Measurements from ENCODE around the gene DLL3.
"Not testable (repeated sequence)": the region's sequence is repeated elsewhere in the genome, so short reads cannot be mapped to it uniquely, and the experiment has no call there.

The DLL3 gene

GRCh38 chr19:39498798-39499642 is at the start of gene DLL3:
Gene DLL3, plus strand, starts transcription at chr19:39498947. Its CDS starts 28 bp downstream, at chr19:39498975.
- CTCF ChIA-PET: interaction anchor here (0.6 to 1.3 kb wide), 2 partner anchors 26 to 296 kb away, joined by 3 to 5 read pairs; no protein-coding TSS in a partner anchor
- Mint-ChIP-seq H3K36me3 (no peaks in the 10 kb centered on the region), H3K27ac (peak within 1 kb of the TSS; percentile 9), H3K4me3 (peak within 1 kb of the TSS; percentile 31), H3K27me3 (peaks cover 73% of the 10 kb centered on the region), H3K9me3 (no peaks in the 10 kb centered on the region), H3K4me1 (peaks cover 24% of the 10 kb centered on the region)
- DNase-seq: peak; percentile 29

- Mint-ChIP-seq H3K9me3 (no peaks in the 10 kb centered on the region), H3K4me3 (peak overlapping the region; percentile 7), H3K4me1 (peaks cover 64% of the 10 kb centered on the region), H3K36me3 (peaks cover 60% of the 10 kb centered on the region), H3K27me3 (no peaks in the 10 kb centered on the region), H3K27ac (peak overlapping the region; percentile 81)
- no peak for DNase-seq
- CTCF ChIA-PET: interaction anchor here (1.7 kb wide), 1 partner anchor 8 kb away, joined by 5 read pairs; no protein-coding TSS in a partner anchor
Observed at GRCh38 chr19:39449116-39449797, 49.5 kb upstream of the DLL3 start.

- H3K27me3 Mint-ChIP-seq, H3K9me3 Mint-ChIP-seq, CTCF ChIA-PET, DNase-seq, H3K4me3 Mint-ChIP-seq, H3K27ac Mint-ChIP-seq: not testable (repeated sequence)
- peaks cover 54% of the 10 kb centered on the region for H3K4me1 Mint-ChIP-seq
- H3K36me3 Mint-ChIP-seq: peaks cover 54% of the 10 kb centered on the region
Observed at GRCh38 chr19:39451257-39451656, 47.5 kb upstream of the DLL3 start.

GRCh38 chr19:39463403-39463802 is 35.3 kb upstream of the DLL3 start:
- Mint-ChIP-seq H3K27me3 (no peaks in the 10 kb centered on the region), H3K36me3 (peaks cover 53% of the 10 kb centered on the region), H3K9me3 (no peaks in the 10 kb centered on the region), H3K4me3 (no peak overlapping the region), H3K4me1 (no peaks in the 10 kb centered on the region), H3K27ac (peak overlapping the region; percentile 44)
- no peak for DNase-seq
- CTCF ChIA-PET: interaction anchor here (0.9 kb wide), 1 partner anchor 22 kb away, joined by 3 read pairs; no protein-coding TSS in a partner anchor

GRCh38 chr19:39465956-39466747 is 32.6 kb upstream of the DLL3 start:
- CTCF ChIA-PET: interaction anchor here (0.7 kb wide), 1 partner anchor 8 kb away, joined by 3 read pairs; no protein-coding TSS in a partner anchor
- no peaks in the 10 kb centered on the region for H3K9me3 Mint-ChIP-seq
- peaks cover 58% of the 10 kb centered on the region for H3K36me3 Mint-ChIP-seq
- no peaks in the 10 kb centered on the region for H3K27me3 Mint-ChIP-seq
- no peak overlapping the region for H3K27ac Mint-ChIP-seq
- H3K4me3 Mint-ChIP-seq: no peak overlapping the region
- DNase-seq: no peak
- H3K4me1 Mint-ChIP-seq: no peaks in the 10 kb centered on the region

- CTCF ChIA-PET: no interaction called here
- Mint-ChIP-seq H3K4me1 (no peaks in the 10 kb centered on the region), H3K4me3 (no peak overlapping the region), H3K27ac (no peak overlapping the region), H3K36me3 (peaks cover 64% of the 10 kb centered on the region), H3K9me3 (no peaks in the 10 kb centered on the region), H3K27me3 (no peaks in the 10 kb centered on the region)
- DNase-seq: no peak
Observed at GRCh38 chr19:39467941-39468340, 30.8 kb upstream of the DLL3 start.

GRCh38 chr19:39469036-39469435 is 29.7 kb upstream of the DLL3 start:
- peaks cover 70% of the 10 kb centered on the region for H3K36me3 Mint-ChIP-seq
- H3K27me3 Mint-ChIP-seq: no peaks in the 10 kb centered on the region
- CTCF ChIA-PET: no interaction called here
- no peaks in the 10 kb centered on the region for H3K4me1 Mint-ChIP-seq
- no peaks in the 10 kb centered on the region for H3K9me3 Mint-ChIP-seq
- DNase-seq: no peak
- H3K4me3 Mint-ChIP-seq: no peak overlapping the region
- H3K27ac Mint-ChIP-seq: no peak overlapping the region

- no peak overlapping the region for H3K27ac Mint-ChIP-seq
- no peaks in the 10 kb centered on the region for H3K4me1 Mint-ChIP-seq
- CTCF ChIA-PET: no interaction called here
- H3K9me3 Mint-ChIP-seq: no peaks in the 10 kb centered on the region
- no peaks in the 10 kb centered on the region for H3K27me3 Mint-ChIP-seq
- H3K36me3 Mint-ChIP-seq: peaks cover 75% of the 10 kb centered on the region
- no peak overlapping the region for H3K4me3 Mint-ChIP-seq
- no peak for DNase-seq
Observed at GRCh38 chr19:39469567-39469966, 29.2 kb upstream of the DLL3 start.

- Mint-ChIP-seq H3K9me3 (no peaks in the 10 kb centered on the region), H3K4me3 (no peak overlapping the region), H3K4me1 (no peaks in the 10 kb centered on the region), H3K27ac (peak overlapping the region; percentile 12), H3K36me3 (peaks cover 74% of the 10 kb centered on the region), H3K27me3 (no peaks in the 10 kb centered on the region)
- CTCF ChIA-PET: no interaction called here
- DNase-seq: no peak
Observed at GRCh38 chr19:39470724-39471339, 27.9 kb upstream of the DLL3 start.

GRCh38 chr19:39471756-39472536 is 26.8 kb upstream of the DLL3 start:
- Mint-ChIP-seq H3K9me3 (no peaks in the 10 kb centered on the region), H3K4me1 (no peaks in the 10 kb centered on the region), H3K36me3 (peaks cover 69% of the 10 kb centered on the region), H3K27ac (peak overlapping the region; percentile 14), H3K27me3 (no peaks in the 10 kb centered on the region), H3K4me3 (no peak overlapping the region)
- no peak for DNase-seq
- CTCF ChIA-PET: interaction anchor here (1.0 to 1.2 kb wide), 2 partner anchors 31 to 61 kb away, joined by 3 to 4 read pairs; no protein-coding TSS in a partner anchor

- Mint-ChIP-seq H3K4me3 (no peak overlapping the region), H3K36me3 (peaks cover 62% of the 10 kb centered on the region), H3K9me3 (no peaks in the 10 kb centered on the region), H3K27ac (peak overlapping the region; percentile 14), H3K4me1 (no peaks in the 10 kb centered on the region), H3K27me3 (no peaks in the 10 kb centered on the region)
- CTCF ChIA-PET: interaction anchor here (1.1 to 2.6 kb wide), 3 partner anchors 11 to 370 kb away, joined by 3 to 11 read pairs (median 9); no protein-coding TSS in a partner anchor
- no peak for DNase-seq
Observed at GRCh38 chr19:39472746-39473442, 25.9 kb upstream of the DLL3 start.

- CTCF ChIA-PET: interaction anchor here (0.7 to 2.6 kb wide), 10 partner anchors 8 to 369 kb away, joined by 3 to 17 read pairs (median 4); partner anchors contain the start of genes EID2B and RPS16
- H3K4me3 Mint-ChIP-seq: no peak overlapping the region
Observed at GRCh38 chr19:39473443-39473960, 25.2 kb upstream of the DLL3 start.

More at GRCh38 chr19:39473443-39473960, 25.2 kb upstream of the DLL3 start:
- peaks cover under 1% of the 10 kb centered on the region for H3K4me1 Mint-ChIP-seq
- no peaks in the 10 kb centered on the region for H3K9me3 Mint-ChIP-seq
- H3K27ac Mint-ChIP-seq: no peak overlapping the region
- no peak for DNase-seq
- H3K36me3 Mint-ChIP-seq: peaks cover 57% of the 10 kb centered on the region
- no peaks in the 10 kb centered on the region for H3K27me3 Mint-ChIP-seq
